NCI-H1417 (cell line): ENCODE results near the gene CCDC134.
"Not testable (repeated sequence)": the region's sequence is repeated elsewhere in the genome, so short reads cannot be mapped to it uniquely, and the experiment has no call there.

Experiments used
- DNase-seq, 3 experiments: peaks; one replicate each; lab custom pipeline; 2025; lab: John Stamatoyannopoulos, UW

The CCDC134 gene

GRCh38 chr22:41844036-41844435, 43.6 kb downstream of the CCDC134 start:
- no peak for DNase-seq

GRCh38 chr22:41844513-41844912, 44.0 kb downstream of the CCDC134 start:
- DNase-seq: no peak

GRCh38 chr22:41845380-41846267, 45.1 kb downstream of the CCDC134 start:
- no peak for DNase-seq

- DNase-seq: peak in 1 of 3 experiments; percentile 4
Measured at GRCh38 chr22:41846268-41846987, 45.9 kb downstream of the CCDC134 start.

- peak in 2 of 3 experiments; percentile 2 to 71 for DNase-seq
Measured at GRCh38 chr22:41847300-41847699, 46.8 kb downstream of the CCDC134 start.

DNA sequence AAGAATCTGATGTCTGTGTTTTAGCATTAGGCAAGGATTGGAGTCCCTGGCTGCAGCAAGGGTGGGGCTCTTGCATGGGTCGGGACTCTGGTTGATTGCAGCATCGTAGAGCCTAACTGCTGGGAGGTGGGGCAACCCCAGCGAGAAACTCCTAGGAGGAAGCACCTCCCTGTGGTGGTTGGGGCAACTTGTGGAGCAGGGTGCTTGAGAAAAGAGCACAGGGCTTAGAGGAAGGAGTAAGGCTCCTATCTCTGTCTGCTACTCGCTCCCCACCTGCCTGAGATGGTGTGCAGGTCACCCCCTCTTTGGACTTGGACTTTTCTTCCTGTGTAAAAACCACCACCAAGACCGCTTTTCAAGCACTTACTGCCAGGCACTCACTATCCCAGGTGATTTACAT, 48.0 kb downstream of the CCDC134 start:
- no peak for DNase-seq

DNA sequence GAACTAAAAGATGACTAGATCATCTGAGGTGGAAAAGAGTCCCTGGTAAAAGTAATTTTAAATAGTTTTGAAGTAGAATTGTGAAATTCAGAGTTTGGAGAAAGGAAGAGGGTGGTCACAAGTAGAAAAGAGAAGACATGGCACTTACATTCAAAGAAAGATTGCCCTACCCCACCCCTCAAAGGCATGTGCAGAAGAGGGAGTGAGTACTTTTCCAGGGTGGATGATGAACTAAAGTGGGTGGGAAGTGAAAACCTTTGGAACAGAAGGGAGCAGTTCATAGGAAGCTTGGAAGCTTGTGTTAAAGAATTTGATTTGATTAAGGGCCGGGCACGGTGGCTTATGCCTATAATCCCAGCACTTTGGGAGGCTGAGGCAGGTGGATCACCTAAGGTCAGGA, 56.0 kb downstream of the CCDC134 start:
- DNase-seq: no peak

- peak; percentile 1 to 48 (median 38) for DNase-seq
Measured at GRCh38 chr22:41857155-41857859, 56.8 kb downstream of the CCDC134 start.

DNA sequence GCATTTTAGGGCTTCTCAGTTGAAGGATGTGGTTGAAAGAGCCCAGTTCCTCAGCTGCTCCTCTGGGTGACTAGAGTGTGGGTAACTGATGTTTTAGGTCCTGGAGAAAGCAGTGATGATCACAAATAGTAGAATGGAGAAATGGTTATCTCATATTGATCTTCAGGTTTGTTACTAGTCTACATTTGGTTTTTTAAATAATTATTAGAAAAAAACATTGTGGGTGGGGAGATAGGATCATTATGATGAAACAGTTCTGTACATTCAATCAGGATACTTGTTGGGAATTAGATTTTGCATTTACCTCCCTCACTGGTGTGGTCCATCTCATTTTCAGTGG, 57.4 kb downstream of the CCDC134 start:
- no peak for DNase-seq

- DNase-seq: no peak
Measured at GRCh38 chr22:41862160-41862529, 61.7 kb downstream of the CCDC134 start.

DNA sequence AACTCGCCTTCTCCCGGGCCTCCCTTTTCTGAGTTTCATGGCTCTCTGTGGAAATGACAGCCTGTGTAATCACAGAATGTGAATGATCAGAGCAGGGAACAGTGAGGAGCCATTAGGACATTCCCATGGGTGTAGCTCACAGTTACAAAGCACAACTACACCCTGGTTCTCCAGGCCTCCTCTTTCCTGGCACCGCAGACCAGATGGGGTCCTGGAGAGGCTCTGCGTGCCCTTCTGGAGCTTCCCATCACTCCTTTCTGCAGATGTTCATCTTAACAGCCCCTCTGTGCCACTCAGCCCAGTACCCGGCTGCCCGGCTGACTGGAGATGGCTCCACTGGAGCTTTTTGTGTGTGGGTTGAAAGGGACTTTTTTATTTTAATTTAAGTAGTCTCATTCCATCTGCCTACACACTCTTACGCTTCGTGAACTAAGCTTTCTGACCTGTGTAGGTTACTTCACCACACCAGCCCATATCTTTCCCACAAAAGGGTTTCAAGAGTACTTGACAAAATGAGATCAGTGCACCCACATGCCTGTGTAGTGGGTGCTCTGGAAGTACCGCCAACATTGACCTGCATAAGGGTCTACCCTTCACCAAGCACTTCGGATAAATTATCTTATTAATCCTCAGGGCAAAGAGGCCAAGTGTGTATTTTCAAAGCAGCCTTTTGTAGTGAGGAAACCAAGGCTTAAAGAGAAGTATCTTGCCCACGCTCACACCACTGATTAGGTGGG, 62.2 kb downstream of the CCDC134 start:
- peak in 2 of 3 experiments; percentile 2 to 56 for DNase-seq

DNA sequence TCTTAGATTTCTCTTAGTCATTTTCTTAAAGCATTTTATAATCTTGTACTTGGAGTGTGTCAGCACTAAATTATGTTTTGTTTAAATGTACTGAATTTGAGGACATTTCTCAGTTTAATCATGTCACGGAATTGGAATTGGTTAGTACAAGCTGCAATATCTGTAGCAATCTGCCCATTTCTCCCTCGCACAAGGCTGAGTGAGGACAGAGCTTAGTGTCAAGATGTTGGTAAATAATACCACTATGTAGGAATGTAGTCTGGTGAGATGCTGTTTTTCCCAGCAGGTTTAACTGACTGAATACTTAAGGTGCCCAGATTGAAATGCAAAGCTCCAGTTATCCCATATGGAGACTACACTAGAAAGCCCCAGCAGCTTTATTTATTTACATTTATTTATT, 63.0 kb downstream of the CCDC134 start:
- no peak for DNase-seq

GRCh38 chr22:41868556-41868955, 68.1 kb downstream of the CCDC134 start:
- DNase-seq: no peak

GRCh38 chr22:41870081-41870480, 69.6 kb downstream of the CCDC134 start:
- not testable (repeated sequence) for DNase-seq

DNA sequence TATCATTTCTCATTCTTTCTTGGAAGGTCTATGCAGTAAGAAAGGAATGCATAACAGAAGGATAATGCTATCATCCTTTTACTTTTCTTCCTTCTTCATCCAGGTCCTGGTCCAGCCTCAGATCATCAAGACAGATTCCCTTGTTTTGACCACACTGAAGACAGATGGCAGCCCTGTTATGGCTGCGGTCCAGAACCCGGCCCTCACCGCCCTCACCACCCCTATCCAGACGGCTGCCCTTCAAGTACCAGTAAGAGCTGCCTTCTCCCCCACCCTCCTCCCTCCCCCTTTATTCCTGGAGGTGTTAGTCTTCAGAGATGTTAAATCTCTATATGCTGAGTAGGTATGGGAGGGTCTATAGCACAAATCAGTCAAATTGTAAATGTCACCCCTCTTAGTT, 70.3 kb downstream of the CCDC134 start:
- DNase-seq: no peak

GRCh38 chr22:41873391-41873790, 72.9 kb downstream of the CCDC134 start:
- no peak for DNase-seq

DNA sequence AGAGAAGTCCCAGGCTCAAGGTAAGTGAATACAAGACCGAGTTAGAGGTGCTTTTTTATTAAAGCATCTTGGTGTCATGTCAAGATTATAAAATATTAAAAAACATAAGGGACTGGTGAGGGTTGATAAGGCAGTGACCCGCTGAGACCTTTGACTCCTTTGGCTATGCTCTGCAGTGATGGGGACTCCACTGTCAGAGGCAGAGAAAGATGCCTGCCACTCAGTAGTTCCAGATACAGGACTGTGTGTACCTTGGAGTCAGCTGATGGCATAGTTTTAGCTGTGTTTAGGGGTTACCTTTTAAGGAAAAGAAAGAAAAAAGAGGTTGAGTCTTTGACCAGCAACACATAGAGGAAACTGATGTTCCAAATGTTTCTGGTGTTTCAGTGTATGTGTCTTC, 73.6 kb downstream of the CCDC134 start:
- DNase-seq: no peak

GRCh38 chr22:41875531-41876270, 75.2 kb downstream of the CCDC134 start:
- no peak for DNase-seq
